Gastroesophageal sphincter (tissue), 4 donors: ENCODE data around the gene GCC2. TPM values are rescaled to one million over a fixed set of nuclear protein-coding genes. Genes with fewer than 3 reads are reported as not detected.
A peak's percentile ranks its signal among the peaks of the same experiment; 100 is the strongest.

Experiments used
- ATAC-seq: fragments of 150-250 bp; one replicate; pipeline ENCODE4 v1.9.1; 2016; ENCODE audit warnings: mild to moderate bottlenecking, moderate library complexity
- H3K27ac ChIP-seq, 4 donors: fragments of 200-600 bp; sonication (generic) in 3 of 4; 1 replicate in 3 of 4; 2 replicates in 1 of 4; pipeline ENCODE4 v1.5.1; 2016 to 2019
- H3K27me3 ChIP-seq: fragments of 200-600 bp; sonication (generic); one replicate; pipeline ENCODE4 v1.5.1; 2019
- H3K36me3 ChIP-seq, 2 donors: fragments of 200-600 bp; sonication (generic); one replicate each; pipeline ENCODE4 v1.5.1; 2019; ENCODE audit warnings: control low read depth in 1 of 2
- H3K4me1 ChIP-seq, 3 donors: fragments of 200-600 bp; sonication (generic); 1 replicate in 2 of 3; 2 replicates in 1 of 3; pipeline ENCODE4 v1.5.1; 2016 to 2019; ENCODE audit warnings: control low read depth in 2 of 3
- H3K4me3 ChIP-seq, 2 donors: fragments of 200-600 bp; sonication (generic); one replicate each; pipeline ENCODE4 v1.5.1; 2019; ENCODE audit warnings: mild to moderate bottlenecking in 1 of 2, moderate library complexity in 1 of 2
- H3K9me3 ChIP-seq, 3 donors: fragments of 200-600 bp; sonication (generic); one replicate each; pipeline ENCODE4 v1.5.1; 2017 to 2019; ENCODE audit warnings: control low read depth in 2 of 3
- CTCF ChIP-seq, 4 experiments: fragments of 200-600 bp in 2 of 4; fragments of 450-650 bp in 2 of 4; sonication (generic) in 1 of 4; IDR thresholded peaks; one replicate each; pipeline ENCODE4 v1.5.1; 2017 to 2019; ENCODE audit warnings: antibody characterized with exemption in 4 of 4, mild to moderate bottlenecking in 2 of 4, moderate library complexity in 2 of 4
- EP300 ChIP-seq: sonication (generic); formaldehyde crosslinking; IDR thresholded peaks from one replicate; pipeline ENCODE4 v1.6.1; 2017; ENCODE audit warnings: antibody characterized with exemption, mild to moderate bottlenecking
- POLR2A ChIP-seq, 2 donors: fragments of 450-650 bp; IDR thresholded peaks; one replicate each; pipeline ENCODE4 v1.6.1; 2017; ENCODE audit warnings: antibody characterized with exemption in 2 of 2, mild to moderate bottlenecking in 2 of 2, moderate library complexity in 1 of 2
- POLR2AphosphoS5 ChIP-seq: sonication (generic); formaldehyde crosslinking; IDR thresholded peaks from one replicate; pipeline ENCODE4 v1.6.1; 2017; ENCODE audit warnings: antibody characterized with exemption
- WGBS, 2 donors: methylation state at CpG; one replicate each; pipeline ENCODE4 v1.1.5; 2018; ENCODE audit warnings: low coverage in 1 of 2; 5-methylcytosine and 5-hydroxymethylcytosine counted together
- total RNA-seq, 4 donors: library from RNA; depleted of rRNA; stranded (reverse); fragments of >200 nt; gene quantifications; one replicate each; pipeline ENCODE4 v1.1.0, GENCODE V29; 2016

GCC2 gene
- total RNA-seq = 10 to 100 TPM; 24.0 to 41.6 (median 33.4) TPM

GRCh38 chr2:108448678-108449409 is at the start of gene GCC2:
Gene GCC2, plus strand, starts transcription at chr2:108449206. Its CDS starts 69 bp downstream, at chr2:108449275.
- TF ChIP-seq CTCF (IDR thresholded peaks at IDR 0.05) (no peak), POLR2AphosphoS5 (peak; percentile 92), EP300 (no peak), POLR2A (IDR thresholded peaks at IDR 0.05) (peak; percentile 78 to 83)
- peaks cover 0 to 17% (median 4%) of the 10 kb centered on the region in 3 donors for H3K4me1 ChIP-seq
- 0 to 10% methylated on average over 2 to 7 of the region's 55 CpGs for WGBS, 2 donors
- no peaks in the 10 kb centered on the region for H3K9me3 ChIP-seq
- H3K27me3 ChIP-seq = no peaks in the 10 kb centered on the region
- peak; percentile 99 for ATAC-seq
- H3K36me3 ChIP-seq = peaks cover 0 to 27% of the 10 kb centered on the region in 2 donors
- peak within 1 kb of the TSS; percentile 61 to 93 (median 89) for H3K27ac ChIP-seq
- H3K4me3 ChIP-seq = peak within 1 kb of the TSS; percentile 79 to 86

GRCh38 chr2:108399479-108399878 is 49.5 kb upstream of the GCC2 start:
- Histone ChIP-seq H3K27ac (no peak overlapping the region), H3K9me3 (peaks cover 0 to 22% (median 2%) of the 10 kb centered on the region in 3 donors), H3K27me3 (no peaks in the 10 kb centered on the region), H3K4me3 (no peak overlapping the region), H3K4me1 (no peaks in the 10 kb centered on the region), H3K36me3 (no peaks in the 10 kb centered on the region)
- no peak for ATAC-seq
- WGBS, 2 donors = 100% methylated on average over 2 of the region's 2 CpGs; no CpG with 5 or more reads in 1 of the 2 donors
- TF ChIP-seq POLR2AphosphoS5 (no peak), CTCF (IDR thresholded peaks at IDR 0.05) (no peak), POLR2A (IDR thresholded peaks at IDR 0.05) (no peak), EP300 (no peak)

- H3K27ac ChIP-seq = no peak overlapping the region
- no peak overlapping the region for H3K4me3 ChIP-seq
- no peaks in the 10 kb centered on the region for H3K36me3 ChIP-seq
- H3K27me3 ChIP-seq = no peaks in the 10 kb centered on the region
- peaks cover 0 to 28% (median 2%) of the 10 kb centered on the region in 3 donors for H3K9me3 ChIP-seq
- WGBS, 2 donors = 74 to 76% methylated on average over 2 to 3 of the region's 3 CpGs
- no peak for TF ChIP-seq POLR2A (IDR thresholded peaks at IDR 0.05)
- no peak for TF ChIP-seq POLR2AphosphoS5
- no peak for TF ChIP-seq CTCF (IDR thresholded peaks at IDR 0.05)
- no peak for TF ChIP-seq EP300
- no peak for ATAC-seq
- H3K4me1 ChIP-seq = no peaks in the 10 kb centered on the region
These were observed 47.2 kb upstream of the GCC2 start for GRCh38 chr2:108401800-108402199.

DNA sequence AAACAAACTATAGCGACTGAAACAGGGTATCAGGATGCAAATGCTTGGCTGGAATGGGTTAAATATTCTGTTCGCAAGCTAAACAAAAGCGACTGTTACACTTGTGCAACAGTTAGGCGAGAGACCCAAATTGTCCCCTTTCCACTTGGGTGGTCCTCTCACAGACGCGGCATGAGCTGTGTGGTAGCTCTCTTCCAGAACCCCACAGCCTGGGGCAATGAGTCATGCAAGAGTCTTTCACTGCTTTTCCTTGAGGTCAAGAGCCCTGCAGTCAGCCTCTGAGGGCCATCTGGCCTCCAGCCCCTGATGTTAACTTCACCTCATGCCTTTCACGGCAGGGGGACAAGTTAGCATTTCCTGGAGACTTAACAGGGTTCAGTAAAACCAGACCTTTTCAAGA is 45.5 kb upstream of the GCC2 start:
- Histone ChIP-seq H3K4me1 (no peaks in the 10 kb centered on the region), H3K9me3 (peaks cover 0 to 27% (median 2%) of the 10 kb centered on the region in 3 donors), H3K4me3 (no peak overlapping the region), H3K27me3 (no peaks in the 10 kb centered on the region), H3K36me3 (no peaks in the 10 kb centered on the region), H3K27ac (no peak overlapping the region)
- no peak for TF ChIP-seq POLR2AphosphoS5
- ATAC-seq = no peak
- WGBS, 2 donors = 37 to 42% methylated on average over 5 to 6 of the region's 7 CpGs

DNA sequence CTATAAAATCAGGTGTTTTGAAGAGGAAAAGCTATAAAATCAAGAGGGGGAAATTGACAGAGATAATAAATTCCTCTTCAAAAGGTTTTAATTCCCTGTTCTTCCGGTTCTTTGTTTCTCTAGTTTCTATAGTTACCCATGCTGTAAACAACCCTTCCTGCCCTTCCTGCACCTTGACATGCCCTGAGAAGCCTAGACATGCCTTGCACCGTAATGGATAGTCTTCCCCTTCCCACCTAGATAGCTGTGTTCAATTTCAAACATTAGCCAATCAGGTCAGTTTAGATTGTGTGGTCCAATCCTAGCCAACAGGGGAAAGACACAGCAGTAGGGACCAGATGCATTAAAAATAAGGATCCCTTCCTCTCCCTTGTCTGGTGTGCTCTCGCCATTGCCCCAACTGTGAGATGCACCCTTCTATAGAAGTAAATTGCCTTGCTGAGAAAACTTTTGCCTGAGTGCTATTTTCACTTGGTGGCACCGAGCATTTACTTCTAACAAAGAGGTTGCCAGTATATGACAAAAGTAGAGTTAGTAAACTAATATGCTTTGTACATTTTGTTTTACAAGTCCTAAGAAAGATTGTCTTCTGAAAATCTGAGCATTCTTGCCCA is 44.1 kb upstream of the GCC2 start:
- 57 to 74% methylated on average over 3 to 4 of the region's 4 CpGs for WGBS, 2 donors
- Histone ChIP-seq H3K27ac (no peak overlapping the region), H3K27me3 (no peaks in the 10 kb centered on the region), H3K9me3 (peaks cover 0 to 13% (median 0%) of the 10 kb centered on the region in 3 donors), H3K4me3 (no peak overlapping the region), H3K4me1 (no peaks in the 10 kb centered on the region), H3K36me3 (no peaks in the 10 kb centered on the region)
- TF ChIP-seq EP300 (no peak), CTCF (IDR thresholded peaks at IDR 0.05) (no peak), POLR2A (IDR thresholded peaks at IDR 0.05) (no peak), POLR2AphosphoS5 (no peak)
- ATAC-seq = no peak
